ENCODE data around the gene LARP1. TPM values are rescaled to one million over a fixed set of nuclear protein-coding genes. Genes with fewer than 3 reads are reported as not detected.
A peak's percentile ranks its signal among the peaks of the same experiment; 100 is the strongest.

Gene LARP1
- total and polyA plus RNA-seq, 2 experiments from 2014 or later, result 133 to 302 TPM

GRCh38 chr5:154764967-154765366 is 9.8 kb downstream of the LARP1 start:
- Mint-ChIP-seq H3K4me3 (peak overlapping the region; percentile 0; the same call in 1 of the 3 replicates), H3K27me3 (ENCODE audit: insufficient read depth, low read depth, poor library complexity) (peaks cover 8% of the 10 kb centered on the region), H3K9me3 (no peaks in the 10 kb centered on the region), H3K36me3 (ENCODE audit: low read depth) (peaks cover 8% of the 10 kb centered on the region; the same call in 2 of the 3 replicates), H3K4me1 (peaks cover 72% of the 10 kb centered on the region), H3K27ac (peak overlapping the region; percentile 0; the same call in 1 of the 2 replicates)
- H3K9me2 ChIP-seq (ENCODE audit: insufficient read depth), result no peaks in the 10 kb centered on the region
- DNase-seq (ENCODE audit: low spot score), result no peak
- H3K27me3 ChIP-seq (ENCODE audit: insufficient read depth), result no peaks in the 10 kb centered on the region
- H3K36me3 ChIP-seq (ENCODE audit: insufficient read depth), result no peaks in the 10 kb centered on the region
- no peak for ATAC-seq
- peaks cover 100% of the 10 kb centered on the region for H3K79me2 ChIP-seq (replicated peaks; ENCODE audit: insufficient read depth)
- no peak for TF ChIP-seq CREB1 (CRISPR knock-in tag; IDR thresholded peaks at IDR 0.05; ENCODE audit: low read depth)
- TF ChIP-seq JUNB (IDR thresholded peaks at IDR 0.05; ENCODE audit: unreplicated experiment), result no peak
- TF ChIP-seq ZNF462 (CRISPR knock-in tag; IDR thresholded peaks at IDR 0.05), result no peak
- peaks cover 100% of the 10 kb centered on the region for H4K20me1 ChIP-seq (replicated peaks; ENCODE audit: insufficient read depth)
- no peak overlapping the region for H2AFZ ChIP-seq
- no peak overlapping the region for H3K4me3 ChIP-seq
- no peak overlapping the region for H3K27ac ChIP-seq (ENCODE audit: low read depth)
- H3K4me2 ChIP-seq, result 0 out of 2 replicates have a peak overlapping the region, but pooled peaks have one; percentile 36
- peaks cover 82% of the 10 kb centered on the region for H3K4me1 ChIP-seq (ENCODE audit: insufficient read depth)
- H3F3A ChIP-seq (replicated peaks; ENCODE audit: low read depth), result peaks cover 18% of the 10 kb centered on the region

GRCh38 chr5:154765396-154765925 is 10.3 kb downstream of the LARP1 start:
- Mint-ChIP-seq H3K27me3 (ENCODE audit: insufficient read depth, low read depth, poor library complexity) (peaks cover 8% of the 10 kb centered on the region), H3K4me3 (peak overlapping the region; percentile 0; the same call in 1 of the 3 replicates), H3K27ac (0 out of 2 replicates have a peak overlapping the region, but pooled peaks have one; percentile 0), H3K36me3 (ENCODE audit: low read depth) (peaks cover 8% of the 10 kb centered on the region; the same call in 2 of the 3 replicates), H3K9me3 (no peaks in the 10 kb centered on the region), H3K4me1 (peaks cover 72% of the 10 kb centered on the region)
- H3K4me2 ChIP-seq, result peak overlapping the region; percentile 36; the same call in 1 of the 2 replicates
- H3F3A ChIP-seq (replicated peaks; ENCODE audit: low read depth), result peaks cover 21% of the 10 kb centered on the region
- H3K4me1 ChIP-seq (ENCODE audit: insufficient read depth), result peaks cover 82% of the 10 kb centered on the region
- no peak for DNase-seq (ENCODE audit: low spot score)
- H3K4me3 ChIP-seq, result no peak overlapping the region
- TF ChIP-seq CREB1 (CRISPR knock-in tag; IDR thresholded peaks at IDR 0.05; ENCODE audit: low read depth) (no peak), ZNF331 (CRISPR knock-in tag; IDR thresholded peaks at IDR 0.05; ENCODE audit: low read depth) (no peak), STAT1 (IDR thresholded peaks at IDR 0.05; ENCODE audit: unreplicated experiment) (no peak)
- peak overlapping the region; percentile 63; the same call in 1 of the 2 replicates for H3K27ac ChIP-seq (ENCODE audit: low read depth)
- ATAC-seq, result no peak
- no peaks in the 10 kb centered on the region for H3K36me3 ChIP-seq (ENCODE audit: insufficient read depth)
- peaks cover 100% of the 10 kb centered on the region for H3K79me2 ChIP-seq (replicated peaks; ENCODE audit: insufficient read depth)
- H4K20me1 ChIP-seq (replicated peaks; ENCODE audit: insufficient read depth), result peaks cover 100% of the 10 kb centered on the region
- no peak overlapping the region for H2AFZ ChIP-seq
- H3K27me3 ChIP-seq (ENCODE audit: insufficient read depth), result no peaks in the 10 kb centered on the region
- no peaks in the 10 kb centered on the region for H3K9me2 ChIP-seq (ENCODE audit: insufficient read depth)

All from GM23338 (cell line).